ENCODE results near the gene GNAZ. TPM values are rescaled to one million over a fixed set of nuclear protein-coding genes. Genes with fewer than 3 reads are reported as not detected.

GNAZ gene
- total RNA-seq, 4 donors from 2014 or later, result 4.2 to 8.2 (median 4.8) TPM

- Histone ChIP-seq H3K27ac (no peak overlapping the region), H3K4me1 (no peaks in the 10 kb centered on the region), H3K36me3 (no peaks in the 10 kb centered on the region), H3K9me3 (no peaks in the 10 kb centered on the region), H3K27me3 (no peaks in the 10 kb centered on the region), H3K4me3 (replicated peaks in 1 of 3) (no peak overlapping the region)
- DNase-seq, result no peak
- TF ChIP-seq POLR2A (IDR thresholded peaks at IDR 0.05) (no peak), CTCF (IDR thresholded peaks at IDR 0.05) (no peak)
- 82 to 87% methylated on average over 10 to 11 of the region's 11 CpGs for WGBS, 2 donors
- intact Hi-C loops (cut with DNase I), result no loop called here
Observed at GRCh38 chr22:23164091-23164490, 93.8 kb downstream of the GNAZ start.

- 82 to 84% methylated on average over 5 to 6 of the region's 6 CpGs for WGBS, 2 donors
- Histone ChIP-seq H3K9me3 (no peaks in the 10 kb centered on the region), H3K36me3 (no peaks in the 10 kb centered on the region), H3K4me3 (replicated peaks in 1 of 3) (no peak overlapping the region), H3K27ac (no peak overlapping the region), H3K27me3 (no peaks in the 10 kb centered on the region), H3K4me1 (no peaks in the 10 kb centered on the region)
- DNase-seq, result no peak
- intact Hi-C loops (cut with DNase I), result no loop called here
- TF ChIP-seq CTCF (IDR thresholded peaks at IDR 0.05) (no peak), POLR2A (IDR thresholded peaks at IDR 0.05) (no peak)
Observed at GRCh38 chr22:23166042-23166831, 95.9 kb downstream of the GNAZ start.

GRCh38 chr22:23166841-23167616 is 96.7 kb downstream of the GNAZ start:
- no peak overlapping the region for H3K4me3 ChIP-seq (replicated peaks in 1 of 3)
- no peaks in the 10 kb centered on the region for H3K4me1 ChIP-seq
- WGBS, 2 donors, result 69 to 87% methylated on average over 10 of the region's 10 CpGs
- no peak for TF ChIP-seq POLR2A (IDR thresholded peaks at IDR 0.05)
- TF ChIP-seq CTCF (IDR thresholded peaks at IDR 0.05), result no peak
- DNase-seq, result no peak
- H3K27ac ChIP-seq, result no peak overlapping the region
- no peaks in the 10 kb centered on the region for H3K9me3 ChIP-seq
- no peaks in the 10 kb centered on the region for H3K27me3 ChIP-seq
- intact Hi-C loops (cut with DNase I), result no loop called here
- H3K36me3 ChIP-seq, result no peaks in the 10 kb centered on the region

- 90 to 96% methylated on average over 5 to 6 of the region's 9 CpGs for WGBS, 2 donors
- intact Hi-C loops (cut with DNase I), result no loop called here
- Histone ChIP-seq H3K4me1 (no peaks in the 10 kb centered on the region), H3K27me3 (no peaks in the 10 kb centered on the region), H3K36me3 (no peaks in the 10 kb centered on the region), H3K9me3 (no peaks in the 10 kb centered on the region), H3K4me3 (replicated peaks in 1 of 3) (no peak overlapping the region), H3K27ac (no peak overlapping the region)
- TF ChIP-seq CTCF (IDR thresholded peaks at IDR 0.05), result no peak
- no peak for TF ChIP-seq POLR2A (IDR thresholded peaks at IDR 0.05)
- DNase-seq, result no peak
Observed at GRCh38 chr22:23168391-23169042, 98.2 kb downstream of the GNAZ start.

Measured in thyroid gland (tissue), 4 donors.